ENCODE data around the gene MS4A6E.

The MS4A6E gene

GRCh38 chr11:60377401-60378136 is 50.5 kb downstream of the MS4A6E start:
- no peaks in the 10 kb centered on the region for H3K9me3 ChIP-seq (ENCODE audit: control insufficient read depth, insufficient read depth, low read length)

GRCh38 chr11:60378354-60378753 is 51.3 kb downstream of the MS4A6E start, which contains the start of gene MS4A7:
Gene MS4A7, plus strand, starts transcription at chr11:60378532. Its CDS starts 4,610 bp downstream, at chr11:60383142.
- Histone ChIP-seq H3K4me1 (ENCODE audit: control insufficient read depth, insufficient read depth, low read length) (no peaks in the 10 kb centered on the region), H3K36me3 (ENCODE audit: control insufficient read depth, insufficient read depth, low read length) (no peaks in the 10 kb centered on the region), H3K9ac (ENCODE audit: low read depth, low read length) (no peak within 1 kb of the TSS), H3K27me3 (ENCODE audit: control insufficient read depth, insufficient read depth, low read length) (no peaks in the 10 kb centered on the region), H3K4me3 (ENCODE audit: low read depth, low read length) (no peak within 1 kb of the TSS), H3K9me3 (ENCODE audit: control insufficient read depth, insufficient read depth, low read length) (no peaks in the 10 kb centered on the region)

More at GRCh38 chr11:60377401-60378136, 50.5 kb downstream of the MS4A6E start:
- H3K9ac ChIP-seq (ENCODE audit: low read depth, low read length), result no peak overlapping the region
- H3K4me1 ChIP-seq (ENCODE audit: control insufficient read depth, insufficient read depth, low read length), result no peaks in the 10 kb centered on the region
- no peak overlapping the region for H3K4me3 ChIP-seq (ENCODE audit: low read depth, low read length)
- H3K36me3 ChIP-seq (ENCODE audit: control insufficient read depth, insufficient read depth, low read length), result no peaks in the 10 kb centered on the region
- H3K27me3 ChIP-seq (ENCODE audit: control insufficient read depth, insufficient read depth, low read length), result no peaks in the 10 kb centered on the region

GRCh38 chr11:60389279-60389910 is 62.3 kb downstream of the MS4A6E start:
- Histone ChIP-seq H3K4me1 (ENCODE audit: control insufficient read depth, insufficient read depth, low read length) (no peaks in the 10 kb centered on the region), H3K4me3 (ENCODE audit: low read depth, low read length) (no peak overlapping the region), H3K9me3 (ENCODE audit: control insufficient read depth, insufficient read depth, low read length) (no peaks in the 10 kb centered on the region), H3K27me3 (ENCODE audit: control insufficient read depth, insufficient read depth, low read length) (no peaks in the 10 kb centered on the region), H3K36me3 (ENCODE audit: control insufficient read depth, insufficient read depth, low read length) (no peaks in the 10 kb centered on the region), H3K9ac (ENCODE audit: low read depth, low read length) (no peak overlapping the region)

- Histone ChIP-seq H3K4me3 (ENCODE audit: low read depth, low read length) (no peak overlapping the region), H3K4me1 (ENCODE audit: control insufficient read depth, insufficient read depth, low read length) (no peaks in the 10 kb centered on the region), H3K9ac (ENCODE audit: low read depth, low read length) (no peak overlapping the region), H3K36me3 (ENCODE audit: control insufficient read depth, insufficient read depth, low read length) (no peaks in the 10 kb centered on the region), H3K27me3 (ENCODE audit: control insufficient read depth, insufficient read depth, low read length) (no peaks in the 10 kb centered on the region), H3K9me3 (ENCODE audit: control insufficient read depth, insufficient read depth, low read length) (no peaks in the 10 kb centered on the region)
Observed at GRCh38 chr11:60390419-60390818, 63.4 kb downstream of the MS4A6E start.
